ENCODE results near the gene KIF19.

DNA sequence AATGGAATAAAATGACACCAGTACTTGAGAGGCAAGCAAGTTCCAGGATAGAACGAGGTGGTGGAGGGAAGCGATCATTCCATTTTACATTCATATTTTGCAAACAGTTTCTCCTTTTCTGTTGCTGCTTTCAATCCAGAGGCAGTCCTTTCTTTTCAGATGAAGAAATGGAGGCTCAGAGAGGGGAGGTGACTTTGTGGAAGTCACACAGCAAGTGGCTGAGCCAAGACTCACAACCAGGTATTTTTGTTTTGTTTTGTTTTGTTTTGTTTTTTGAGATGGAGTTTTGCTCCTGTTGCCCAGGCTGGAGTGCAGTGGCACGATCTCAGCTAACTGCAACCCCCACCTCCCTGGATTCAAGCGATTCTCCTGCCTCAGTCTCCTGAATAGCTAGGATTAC lies 70.5 kb downstream of the KIF19 start:
- TF ChIP-seq, protein P1, sequence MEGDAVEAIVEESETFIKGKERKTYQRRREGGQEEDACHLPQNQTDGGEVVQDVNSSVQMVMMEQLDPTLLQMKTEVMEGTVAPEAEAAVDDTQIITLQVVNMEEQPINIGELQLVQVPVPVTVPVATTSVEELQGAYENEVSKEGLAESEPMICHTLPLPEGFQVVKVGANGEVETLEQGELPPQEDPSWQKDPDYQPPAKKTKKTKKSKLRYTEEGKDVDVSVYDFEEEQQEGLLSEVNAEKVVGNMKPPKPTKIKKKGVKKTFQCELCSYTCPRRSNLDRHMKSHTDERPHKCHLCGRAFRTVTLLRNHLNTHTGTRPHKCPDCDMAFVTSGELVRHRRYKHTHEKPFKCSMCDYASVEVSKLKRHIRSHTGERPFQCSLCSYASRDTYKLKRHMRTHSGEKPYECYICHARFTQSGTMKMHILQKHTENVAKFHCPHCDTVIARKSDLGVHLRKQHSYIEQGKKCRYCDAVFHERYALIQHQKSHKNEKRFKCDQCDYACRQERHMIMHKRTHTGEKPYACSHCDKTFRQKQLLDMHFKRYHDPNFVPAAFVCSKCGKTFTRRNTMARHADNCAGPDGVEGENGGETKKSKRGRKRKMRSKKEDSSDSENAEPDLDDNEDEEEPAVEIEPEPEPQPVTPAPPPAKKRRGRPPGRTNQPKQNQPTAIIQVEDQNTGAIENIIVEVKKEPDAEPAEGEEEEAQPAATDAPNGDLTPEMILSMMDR (IDR thresholded peaks at IDR 0.05): no peak
- TF ChIP-seq, protein P2, sequence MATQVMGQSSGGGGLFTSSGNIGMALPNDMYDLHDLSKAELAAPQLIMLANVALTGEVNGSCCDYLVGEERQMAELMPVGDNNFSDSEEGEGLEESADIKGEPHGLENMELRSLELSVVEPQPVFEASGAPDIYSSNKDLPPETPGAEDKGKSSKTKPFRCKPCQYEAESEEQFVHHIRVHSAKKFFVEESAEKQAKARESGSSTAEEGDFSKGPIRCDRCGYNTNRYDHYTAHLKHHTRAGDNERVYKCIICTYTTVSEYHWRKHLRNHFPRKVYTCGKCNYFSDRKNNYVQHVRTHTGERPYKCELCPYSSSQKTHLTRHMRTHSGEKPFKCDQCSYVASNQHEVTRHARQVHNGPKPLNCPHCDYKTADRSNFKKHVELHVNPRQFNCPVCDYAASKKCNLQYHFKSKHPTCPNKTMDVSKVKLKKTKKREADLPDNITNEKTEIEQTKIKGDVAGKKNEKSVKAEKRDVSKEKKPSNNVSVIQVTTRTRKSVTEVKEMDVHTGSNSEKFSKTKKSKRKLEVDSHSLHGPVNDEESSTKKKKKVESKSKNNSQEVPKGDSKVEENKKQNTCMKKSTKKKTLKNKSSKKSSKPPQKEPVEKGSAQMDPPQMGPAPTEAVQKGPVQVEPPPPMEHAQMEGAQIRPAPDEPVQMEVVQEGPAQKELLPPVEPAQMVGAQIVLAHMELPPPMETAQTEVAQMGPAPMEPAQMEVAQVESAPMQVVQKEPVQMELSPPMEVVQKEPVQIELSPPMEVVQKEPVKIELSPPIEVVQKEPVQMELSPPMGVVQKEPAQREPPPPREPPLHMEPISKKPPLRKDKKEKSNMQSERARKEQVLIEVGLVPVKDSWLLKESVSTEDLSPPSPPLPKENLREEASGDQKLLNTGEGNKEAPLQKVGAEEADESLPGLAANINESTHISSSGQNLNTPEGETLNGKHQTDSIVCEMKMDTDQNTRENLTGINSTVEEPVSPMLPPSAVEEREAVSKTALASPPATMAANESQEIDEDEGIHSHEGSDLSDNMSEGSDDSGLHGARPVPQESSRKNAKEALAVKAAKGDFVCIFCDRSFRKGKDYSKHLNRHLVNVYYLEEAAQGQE (IDR thresholded peaks at IDR 0.05; ENCODE audit: insufficient read depth in 1 of 2, low read depth in 2 of 2, low read length in 1 of 2): no peak
- TF ChIP-seq SIN3A (IDR thresholded peaks at IDR 0.05; ENCODE audit: borderline replicate concordance, insufficient read depth, low read depth, low read length) (no peak), POLR2AphosphoS5 (IDR thresholded peaks at IDR 0.05; ENCODE audit: low read depth, low read length) (no peak), TCF7L2 (IDR thresholded peaks at IDR 0.05; ENCODE audit: low read depth, low read length) (no peak)
